ENCODE measurements around the gene HEATR1.
"Not testable (repeated sequence)": the region's sequence is repeated elsewhere in the genome, so short reads cannot be mapped to it uniquely, and the experiment has no call there.

Gene HEATR1

DNA sequence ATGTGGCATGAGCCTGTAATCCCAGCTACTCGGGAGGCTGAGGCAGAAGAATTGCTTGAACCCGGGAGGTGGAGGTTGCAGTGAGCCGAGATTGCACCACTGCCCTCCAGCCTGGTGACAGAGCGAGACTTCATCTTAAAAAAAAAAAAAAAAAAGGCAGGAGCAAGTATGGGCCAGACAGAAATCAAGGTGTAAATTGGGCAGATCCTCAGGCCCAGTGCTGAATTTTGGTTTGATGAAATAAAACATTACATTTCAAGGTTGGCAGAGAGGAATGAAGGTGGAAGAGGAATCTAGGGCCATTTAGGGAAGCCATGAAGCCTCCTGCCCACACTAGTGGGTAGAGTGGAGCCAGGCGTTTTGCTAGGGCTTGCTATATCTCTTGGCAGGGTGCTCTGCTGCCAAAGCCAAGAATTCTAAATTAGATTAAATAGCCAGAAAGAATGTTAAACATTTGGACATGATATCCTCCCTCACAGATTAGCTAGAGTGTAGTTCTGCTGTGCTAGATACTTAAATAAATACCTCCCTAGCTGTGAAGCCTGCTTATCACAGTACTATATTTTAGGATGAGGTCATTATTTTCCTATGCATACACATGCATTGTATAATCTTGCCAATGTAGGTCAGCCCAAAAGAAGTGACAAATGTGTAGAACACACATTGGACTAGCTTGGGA is 97.2 kb downstream of the HEATR1 start:
- peak; percentile 54 to 80 for DNase-seq

GRCh38 chr1:236504338-236504737 is 100.0 kb downstream of the HEATR1 start:
- DNase-seq, result not testable (repeated sequence)

GRCh38 chr1:236502972-236503639 is 101.2 kb downstream of the HEATR1 start:
- peak; percentile 19 to 62 for DNase-seq

DNA sequence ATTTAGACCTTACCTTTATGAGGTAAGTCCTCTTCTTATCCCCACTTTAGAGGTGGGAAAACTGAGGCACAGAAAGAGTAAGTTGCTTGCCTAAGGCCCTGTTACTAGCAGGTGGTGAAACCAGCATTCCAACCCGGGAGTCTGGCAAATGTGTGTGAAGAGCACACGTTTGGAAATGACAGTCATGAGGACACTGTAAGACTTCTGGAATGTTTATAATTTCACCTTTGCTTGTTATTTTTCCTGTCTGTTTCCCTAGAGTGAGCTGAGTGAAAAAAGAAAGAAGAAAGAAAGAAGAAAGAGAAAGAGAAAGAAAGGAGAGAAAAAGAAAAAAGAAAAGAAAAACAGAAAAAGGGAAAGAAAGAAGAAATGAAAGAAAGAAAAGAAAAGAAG is 101.7 kb downstream of the HEATR1 start:
- DNase-seq, result no peak

- no peak for DNase-seq
These were observed 103.2 kb downstream of the HEATR1 start for GRCh38 chr1:236501093-236501492.

All from NCI-H2081 (cell line).